HG02943 (cell line): ENCODE measurements around the gene LRP11.
"Not testable (repeated sequence)": the region's sequence is repeated elsewhere in the genome, so short reads cannot be mapped to it uniquely, and the experiment has no call there.

Experiments
- ATAC-seq: cut with Tn5 transposase; IDR thresholded peaks from one replicate; pipeline ENCODE4 v1.9.1; 2021; ENCODE audit warnings: mild to moderate bottlenecking, low read depth, moderate library complexity; ENCODE audit not compliant: unreplicated experiment

LRP11 gene

DNA sequence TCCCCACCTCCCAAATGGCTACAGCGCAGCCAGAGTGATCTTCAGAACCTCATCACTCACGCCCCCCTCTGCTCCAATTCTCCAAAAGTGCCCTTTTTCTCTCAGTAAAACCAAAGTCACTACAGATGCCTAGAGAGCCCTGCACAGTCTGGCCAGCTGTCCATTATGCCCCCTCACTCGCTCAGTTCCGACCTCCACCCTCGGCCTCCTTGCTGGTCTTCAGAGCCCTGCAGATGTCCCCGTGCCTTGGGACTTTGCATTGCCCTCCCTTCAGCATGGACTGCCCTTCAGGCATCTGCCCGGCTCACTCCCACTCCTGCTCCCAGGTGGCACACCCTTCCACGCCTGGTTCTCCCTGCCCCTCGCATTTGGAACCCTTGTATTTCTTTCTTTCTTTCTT, 34.8 kb upstream of the LRP11 start:
- ATAC-seq: no peak

DNA sequence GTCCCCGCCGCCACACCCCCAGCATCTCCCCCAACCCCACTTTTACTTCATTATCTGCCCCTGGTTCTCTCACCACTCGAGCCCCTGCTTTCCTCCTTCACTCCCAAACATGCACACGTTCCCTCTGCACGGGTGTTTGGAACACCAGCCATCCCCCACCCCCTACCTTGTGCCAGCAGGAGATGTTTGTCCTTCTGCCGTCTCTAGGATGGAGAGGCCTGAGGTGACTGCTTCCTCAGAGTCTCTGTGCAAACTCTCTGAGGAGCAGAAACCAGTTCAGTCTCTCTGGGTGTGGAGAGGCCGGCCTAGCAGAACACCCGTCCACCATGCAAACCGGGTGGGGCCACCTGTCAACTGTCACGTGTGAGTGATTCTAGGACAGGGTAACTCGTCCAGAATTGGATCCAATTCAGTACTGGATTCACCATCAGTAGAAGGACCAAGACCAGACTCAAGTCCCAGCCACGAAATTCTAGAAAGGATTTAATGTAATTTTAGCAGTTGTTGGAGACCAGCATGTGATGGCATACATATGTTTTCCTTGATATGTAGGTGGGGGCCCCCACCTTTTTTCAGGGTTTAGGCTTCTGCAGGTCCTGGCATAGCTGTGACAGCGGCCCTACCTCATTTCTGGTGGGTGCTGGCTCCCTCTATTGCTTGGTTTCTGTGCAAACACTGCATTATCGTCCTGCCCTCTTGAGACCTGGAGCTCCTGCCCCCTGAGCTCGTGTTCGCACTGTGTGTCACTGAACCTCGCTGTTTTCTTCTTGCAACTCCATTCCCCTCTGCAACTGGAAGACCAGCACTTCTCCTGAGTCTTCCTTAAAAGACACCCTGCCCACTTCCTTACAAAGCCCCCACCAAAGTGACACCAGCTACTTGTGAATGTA, 33.9 kb upstream of the LRP11 start, which contains the start of gene RAET1E:
RAET1E (minus strand) TSS at position 259 of the 890 bp plus-strand sequence. CDS start 7,212 bp downstream, outside the sequence.
- ATAC-seq: no peak

DNA sequence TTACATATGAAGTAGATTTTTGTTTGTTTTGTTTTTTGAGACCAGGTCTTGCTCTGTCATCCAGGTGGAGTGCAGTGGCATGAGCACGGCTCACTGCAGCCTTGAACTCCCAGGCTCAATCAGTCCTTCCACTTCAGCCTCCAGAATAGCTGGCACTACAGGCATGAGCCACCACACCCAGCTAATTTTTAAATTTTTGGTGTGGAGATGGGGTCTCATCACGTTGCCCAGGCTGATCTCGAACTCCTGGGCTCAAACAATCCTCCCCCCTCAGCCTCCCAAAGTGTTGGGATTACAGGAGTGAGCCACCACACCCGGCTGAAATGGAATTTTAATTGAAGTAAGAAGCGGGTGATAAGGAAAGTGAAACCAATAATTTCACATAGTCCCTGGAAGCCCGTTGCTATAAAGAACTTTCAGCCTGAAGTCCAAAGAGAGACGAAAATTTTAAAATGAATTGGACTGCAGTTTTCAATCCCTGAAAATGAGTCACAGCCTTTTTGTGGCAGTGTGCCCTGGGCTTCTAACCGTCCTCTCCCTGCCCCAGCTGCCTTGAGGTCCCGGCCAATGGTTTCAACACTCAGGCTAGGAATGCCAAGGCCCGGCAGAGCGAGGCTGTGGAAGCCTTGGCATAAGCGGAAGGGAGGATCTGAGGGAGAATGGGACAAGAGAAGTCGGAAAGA, 33.0 kb upstream of the LRP11 start:
- no peak for ATAC-seq

DNA sequence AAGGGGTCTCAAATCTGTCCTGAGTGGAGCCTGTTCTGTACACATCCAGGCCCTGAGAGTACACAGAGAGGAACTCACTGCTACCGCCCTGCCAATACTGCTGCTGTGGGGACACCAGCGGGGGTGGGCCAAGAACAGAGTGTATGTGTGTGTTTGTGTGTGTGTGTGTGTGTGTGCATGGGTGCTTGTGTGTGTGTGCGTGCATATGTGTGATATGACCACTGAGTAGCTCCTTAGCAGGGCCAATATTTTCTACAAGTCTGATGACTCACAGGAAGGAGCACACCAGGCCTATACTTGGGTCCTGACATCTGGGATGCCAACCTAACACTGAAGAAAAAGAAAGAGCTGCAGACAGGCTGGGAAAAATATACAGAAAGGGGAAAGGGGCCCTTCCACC, 32.3 kb upstream of the LRP11 start:
- ATAC-seq: no peak

DNA sequence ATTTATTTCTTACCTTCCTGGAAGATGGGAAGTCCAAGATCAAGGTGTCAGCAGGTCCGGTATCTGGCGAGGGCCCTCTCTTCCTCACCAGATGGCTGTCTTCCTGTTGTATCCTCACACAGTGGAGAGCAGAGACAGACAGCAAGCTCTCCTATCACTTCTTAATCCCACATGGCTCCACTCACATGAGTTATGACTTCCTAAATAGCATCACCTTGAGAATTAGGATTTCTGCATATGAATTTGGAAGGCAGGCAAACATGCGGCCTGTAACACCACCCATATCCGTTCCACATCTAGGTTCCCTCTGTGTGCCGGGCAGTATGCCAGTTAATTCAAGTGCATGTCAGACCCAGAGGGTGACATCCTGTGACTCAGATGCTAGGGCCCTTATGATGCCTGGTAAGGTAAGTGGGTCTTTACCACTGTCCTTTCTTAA, 31.7 kb upstream of the LRP11 start:
- no peak for ATAC-seq

DNA sequence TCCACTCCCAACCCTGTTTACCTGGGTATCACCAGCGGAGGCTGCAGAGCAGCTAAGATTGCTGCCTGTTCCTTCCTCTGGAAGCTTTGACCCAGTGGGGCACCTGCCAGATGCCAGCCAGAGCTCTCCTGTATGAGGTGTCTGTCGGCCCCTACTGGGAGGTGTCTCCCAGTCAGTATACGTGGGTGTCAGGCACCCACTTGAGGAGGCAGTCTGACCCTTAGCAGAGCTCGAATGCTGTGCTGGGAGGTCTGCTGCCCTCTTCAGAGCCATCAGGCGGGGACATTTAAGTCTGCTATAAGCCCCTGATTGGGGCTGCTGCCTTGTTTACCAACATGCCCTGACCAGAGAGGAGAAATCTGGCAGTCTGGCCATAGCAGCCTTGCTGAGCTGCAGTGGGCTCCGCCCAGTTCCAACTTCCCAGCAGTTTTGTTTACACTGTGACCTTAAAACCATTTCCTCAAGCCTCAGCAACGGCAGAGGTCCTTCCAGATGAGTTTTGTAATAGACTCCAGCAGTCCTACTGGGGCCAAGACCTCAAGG, 31.0 kb upstream of the LRP11 start:
- ATAC-seq: no peak

DNA sequence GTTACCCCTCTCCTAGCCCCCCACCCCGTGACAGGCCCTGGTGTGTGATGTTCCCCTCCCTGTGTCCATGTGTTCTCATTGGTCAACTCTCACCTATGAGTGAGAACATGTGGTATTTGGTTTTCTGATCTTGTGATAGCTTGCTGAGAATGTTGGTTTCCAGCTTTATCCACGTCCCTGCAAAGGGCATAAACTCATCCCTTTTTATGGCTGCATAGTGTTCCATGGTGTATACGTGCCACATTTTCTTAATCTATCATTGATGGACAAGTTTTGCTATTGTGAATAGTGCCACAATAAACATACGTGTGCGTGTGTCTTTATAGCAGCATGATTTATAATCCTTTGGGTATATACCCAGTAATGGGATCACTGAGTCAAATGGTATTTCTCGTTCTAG, 27.7 kb upstream of the LRP11 start:
- ATAC-seq: not testable (repeated sequence)

DNA sequence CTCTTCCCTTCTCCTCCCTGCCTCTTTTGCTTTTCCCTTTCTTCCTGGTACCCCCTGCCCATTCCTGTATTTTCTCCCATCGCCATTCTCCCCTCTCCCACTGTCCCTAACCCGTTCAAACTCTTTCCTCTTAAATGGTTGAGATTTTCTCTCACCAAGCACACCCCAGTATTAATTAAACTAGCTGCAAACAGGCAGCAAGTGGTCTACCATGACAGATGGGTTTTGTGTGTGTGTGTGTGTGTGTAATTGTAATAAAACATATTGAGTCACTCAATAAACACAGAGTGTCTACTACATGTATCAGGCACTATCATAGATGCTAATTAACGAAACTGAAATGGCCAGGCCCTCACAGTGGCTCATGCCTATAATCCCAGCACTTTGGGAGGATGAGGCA, 27.1 kb upstream of the LRP11 start:
- ATAC-seq: no peak

DNA sequence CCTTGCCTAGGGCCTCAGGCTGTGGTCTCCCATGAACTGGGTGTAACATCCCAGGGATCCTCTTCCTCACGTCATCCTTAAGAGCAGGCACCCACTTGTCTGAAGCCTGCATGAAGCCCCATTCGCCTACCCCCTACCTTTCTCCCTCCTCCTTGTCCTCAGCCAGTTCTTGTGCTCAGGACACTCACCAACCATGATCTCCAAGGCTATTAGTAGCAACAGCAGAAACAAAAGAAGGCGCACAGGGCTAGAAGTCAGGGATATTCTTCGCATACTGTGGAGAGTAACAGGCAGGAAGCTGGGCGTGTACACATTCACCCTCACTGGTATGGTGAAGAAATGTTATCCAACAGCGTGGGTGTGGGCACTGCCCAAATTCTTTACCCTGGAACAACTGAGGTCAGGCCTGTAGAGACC, 26.5 kb upstream of the LRP11 start:
- no peak for ATAC-seq

DNA sequence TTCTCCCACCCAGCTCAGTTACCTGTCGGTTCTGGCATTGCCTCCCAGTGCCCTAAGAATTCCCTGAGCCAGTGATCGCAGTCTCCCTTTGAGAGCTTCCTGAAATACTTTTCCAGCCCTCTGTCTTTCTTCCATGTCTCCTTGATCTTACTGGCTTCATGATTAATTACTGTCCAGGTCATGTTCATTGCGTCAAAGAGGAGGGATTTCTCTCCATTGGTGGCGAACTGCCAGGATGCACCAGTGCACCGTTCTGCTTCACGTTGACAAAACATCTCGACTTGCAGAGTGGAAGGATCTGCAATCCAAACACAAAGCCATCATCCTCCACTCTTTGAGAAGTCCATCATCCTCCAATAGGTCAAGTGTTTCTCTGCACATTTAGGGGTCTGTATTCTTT, 25.2 kb upstream of the LRP11 start:
- ATAC-seq: no peak

DNA sequence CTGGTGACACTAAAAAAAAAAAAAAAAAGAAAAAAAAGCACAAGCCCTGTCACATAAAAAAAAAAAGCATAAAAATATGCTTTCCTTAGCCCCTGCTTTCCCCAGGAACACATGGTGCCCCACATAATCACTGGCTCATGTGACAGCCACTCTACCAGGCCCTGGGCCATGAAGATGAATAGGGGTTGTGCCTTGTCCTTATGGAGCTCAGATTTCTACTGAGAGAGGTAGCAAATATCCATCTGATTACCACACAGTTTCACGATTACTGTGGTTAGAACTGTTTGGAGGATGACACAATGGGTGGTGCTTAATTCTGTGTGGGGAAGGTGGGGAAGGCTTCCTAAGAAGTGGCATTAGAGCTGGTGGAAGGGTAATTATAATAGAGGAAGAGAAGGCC, 24.5 kb upstream of the LRP11 start:
- no peak for ATAC-seq

DNA sequence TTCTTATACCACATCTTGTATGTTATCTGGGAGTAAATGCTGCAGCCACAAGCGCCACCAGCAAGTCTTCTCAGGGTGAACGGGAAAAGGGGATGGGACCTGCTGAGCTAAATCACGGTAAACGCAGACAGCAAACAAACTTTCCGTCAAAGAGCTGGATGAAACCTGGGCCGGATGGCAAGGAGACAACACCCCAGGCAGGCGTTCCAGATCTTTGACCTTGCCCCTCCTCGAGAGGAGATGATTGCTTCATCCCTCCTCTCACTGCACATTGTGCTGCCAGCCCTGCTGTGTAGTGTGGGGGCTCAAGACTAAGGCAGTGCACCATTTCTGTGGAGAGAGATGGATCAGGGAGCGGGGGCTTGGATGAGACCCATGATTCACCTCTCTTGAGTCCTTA, 23.9 kb upstream of the LRP11 start:
- no peak for ATAC-seq

DNA sequence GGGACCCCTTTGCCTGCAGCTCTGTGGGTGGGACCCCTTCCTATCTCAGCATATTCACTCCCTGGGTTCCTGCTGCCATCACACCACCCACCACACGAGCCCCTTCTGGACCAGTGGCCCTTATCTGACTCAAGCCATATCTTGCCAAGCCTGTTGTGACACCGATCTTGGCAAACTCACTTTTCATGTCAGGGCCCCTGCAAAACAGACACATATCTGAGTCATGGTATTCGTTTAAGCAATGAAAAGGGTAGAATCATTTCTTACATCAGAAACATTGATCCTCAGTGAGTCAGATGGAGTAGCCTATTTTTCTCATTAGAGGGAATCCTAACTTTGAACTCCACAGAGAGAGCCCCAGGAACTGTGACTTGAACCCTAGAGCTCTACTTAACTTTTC, 23.2 kb upstream of the LRP11 start:
- ATAC-seq: no peak

DNA sequence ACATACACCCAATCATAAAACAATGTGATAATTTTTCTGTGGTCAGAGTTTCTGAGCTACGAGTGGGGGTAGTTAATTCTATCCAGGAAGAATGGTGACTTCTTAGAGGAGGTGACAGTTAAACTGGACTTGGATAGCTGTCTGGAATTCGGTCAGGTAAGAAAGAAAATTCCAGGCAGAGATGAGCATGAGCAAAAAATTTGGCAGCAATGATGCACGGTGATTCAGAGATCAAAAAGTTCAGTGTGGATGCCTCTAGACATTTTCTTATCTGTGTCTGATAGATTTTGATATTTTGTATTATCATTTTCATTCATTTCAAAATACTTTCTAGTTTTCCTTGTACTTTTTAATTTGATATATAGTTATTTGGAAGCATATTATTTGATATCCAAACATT, 21.7 kb upstream of the LRP11 start:
- ATAC-seq: no peak

DNA sequence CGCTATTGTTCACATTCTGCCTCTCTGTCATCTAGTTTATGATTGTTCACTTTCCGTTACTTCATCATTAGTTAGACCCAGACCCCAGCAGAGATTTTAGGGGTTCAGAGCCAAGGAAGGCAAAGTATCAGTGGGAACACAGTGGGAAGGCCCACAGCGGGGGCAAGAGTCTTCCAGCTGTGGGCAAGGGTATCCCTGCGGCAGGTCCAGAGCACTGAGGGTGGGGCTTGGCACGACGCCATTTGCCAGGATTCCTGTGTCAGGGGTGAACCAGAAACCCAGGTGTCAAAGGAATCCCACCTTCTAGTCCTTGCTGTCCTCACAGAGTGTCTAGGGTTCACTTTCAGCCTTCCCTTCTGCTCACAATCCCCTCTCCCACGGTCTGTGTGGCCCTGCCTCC, 20.5 kb upstream of the LRP11 start:
- no peak for ATAC-seq

DNA sequence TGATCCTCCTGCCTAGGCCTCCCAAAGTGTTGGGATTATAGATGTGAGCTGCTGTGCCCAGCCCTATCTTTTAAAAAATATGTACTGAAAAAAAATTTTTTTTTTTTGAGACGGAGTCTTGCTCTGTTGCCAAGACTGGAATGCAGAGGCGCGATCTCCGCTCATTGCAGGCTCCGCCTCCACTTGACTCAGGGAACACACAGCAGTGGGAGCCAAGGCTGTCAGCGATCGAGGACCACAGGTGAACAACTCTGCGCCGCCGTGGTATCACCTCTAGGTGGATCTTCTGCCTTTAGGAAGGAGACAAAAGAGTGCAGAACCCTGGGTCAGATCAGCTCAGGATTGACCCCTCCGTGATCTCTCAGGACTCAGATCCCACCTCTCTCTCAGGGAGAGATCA, 20.1 kb upstream of the LRP11 start:
- no peak for ATAC-seq

DNA sequence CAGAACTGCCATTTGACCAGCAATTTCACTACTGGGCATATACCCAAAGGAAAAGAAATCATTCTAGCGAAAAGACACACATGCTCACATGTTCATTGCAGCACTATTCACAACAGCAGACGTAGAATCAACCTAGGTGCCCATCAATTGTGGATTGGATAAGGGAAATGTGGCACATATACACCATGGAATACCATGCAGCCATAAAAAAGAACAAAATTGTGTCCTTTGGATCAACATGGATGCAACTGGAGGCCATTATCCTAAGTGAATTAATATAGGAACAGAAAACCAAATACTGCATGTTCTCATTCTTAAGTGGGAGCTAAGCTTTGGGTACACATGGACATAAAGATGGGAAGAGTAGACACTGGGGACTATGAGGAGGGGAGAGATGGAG, 17.7 kb upstream of the LRP11 start:
- ATAC-seq: no peak

DNA sequence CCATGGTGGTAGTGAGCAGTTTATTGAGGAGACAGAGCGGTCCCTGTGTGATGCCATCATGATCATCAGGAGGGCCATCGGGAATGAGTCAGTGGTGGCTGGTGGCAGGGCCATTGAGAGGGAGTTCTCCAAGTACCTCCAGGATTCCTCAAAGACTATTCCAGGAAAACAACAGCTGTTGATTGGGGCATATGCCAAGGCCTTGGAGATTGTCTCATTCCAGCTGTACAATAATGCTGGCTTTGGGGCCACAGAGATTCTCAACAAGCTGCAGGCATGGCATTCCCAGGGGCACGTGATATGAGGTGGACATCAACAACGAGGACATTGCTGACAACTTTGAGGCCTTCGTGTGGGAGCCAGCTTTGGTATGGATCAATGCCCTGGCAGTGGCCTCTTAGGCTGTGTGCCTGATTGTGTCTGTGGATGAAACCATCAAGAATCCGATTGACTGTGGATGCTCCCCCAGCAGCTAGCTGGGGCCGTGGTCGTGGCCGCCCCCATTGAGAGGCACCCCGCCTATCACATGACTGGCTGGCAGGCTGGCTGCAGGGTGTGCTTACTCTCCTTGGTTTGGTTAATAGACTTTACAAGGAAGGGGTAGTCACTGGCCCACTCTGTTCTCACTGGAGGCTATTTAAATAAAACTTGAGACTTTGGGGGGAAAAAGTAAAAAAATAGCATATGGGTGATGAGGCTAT, 17.1 kb upstream of the LRP11 start:
- ATAC-seq: no peak

DNA sequence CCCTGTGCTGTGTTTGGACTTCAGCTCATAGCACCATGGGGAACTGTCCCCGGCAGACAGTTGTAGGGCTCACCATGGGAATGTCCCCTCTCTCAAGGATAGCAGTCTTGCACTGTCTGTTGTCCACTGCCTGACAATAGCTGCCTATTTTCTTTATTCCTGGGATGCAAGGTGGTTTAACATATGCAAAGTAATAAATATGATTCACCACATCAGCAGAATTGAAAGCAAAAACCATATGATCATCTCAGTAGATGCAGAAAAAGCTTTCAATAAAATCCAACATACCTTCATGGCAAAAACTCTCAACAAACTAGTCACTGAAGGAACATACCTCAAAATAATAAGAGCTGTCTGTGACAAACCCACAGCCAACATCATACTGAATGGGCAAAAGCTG, 13.5 kb upstream of the LRP11 start:
- no peak for ATAC-seq

DNA sequence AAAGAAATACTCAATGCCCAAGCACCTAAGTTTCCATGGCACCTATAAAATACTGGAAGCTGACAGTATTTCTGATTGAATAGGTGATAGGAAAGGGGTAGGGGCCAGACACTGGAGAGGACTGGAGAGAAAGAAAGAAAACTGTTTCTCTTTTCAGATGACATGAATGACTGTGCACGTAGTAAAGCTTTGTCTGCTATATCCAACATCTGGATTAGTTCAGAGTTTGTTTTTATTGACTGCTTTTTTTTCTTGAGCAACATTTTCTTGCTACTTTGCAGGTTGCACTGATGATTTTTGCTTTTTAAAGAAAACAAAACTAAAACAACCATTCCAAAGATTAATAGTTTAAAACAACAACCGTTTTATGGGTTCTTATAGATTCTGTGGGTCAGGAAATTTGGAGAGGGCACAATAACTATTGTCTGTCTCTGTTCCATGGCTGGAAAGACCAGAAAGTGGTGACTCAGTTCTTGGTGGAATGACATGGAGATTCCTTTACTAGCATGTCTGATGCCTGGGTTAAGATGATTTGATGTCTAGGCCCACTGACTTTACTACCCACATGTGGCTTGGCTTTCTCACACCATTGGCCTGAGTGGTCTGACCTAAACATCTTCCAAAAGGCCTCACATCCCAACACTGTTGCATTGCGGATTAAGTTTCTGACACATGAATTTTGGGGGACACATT, 12.2 kb upstream of the LRP11 start:
- no peak for ATAC-seq
